ENCODE measurements around the gene ZFPL1. TPM values are rescaled to one million over a fixed set of nuclear protein-coding genes. Genes with fewer than 3 reads are reported as not detected.
A peak's percentile ranks its signal among the peaks of the same experiment; 100 is the strongest.

The ZFPL1 gene
- total RNA-seq, 1 experiment from 2014 or later = 19.0 TPM

- no peak overlapping the region for H2AFZ ChIP-seq (ENCODE audit: low read length)
- H3K27me3 ChIP-seq (ENCODE audit: low read length) = no peaks in the 10 kb centered on the region
- H3K79me2 ChIP-seq (ENCODE audit: low read length) = peaks cover 27% of the 10 kb centered on the region
- H3K4me2 ChIP-seq (ENCODE audit: low read depth, low read length, poor library complexity, severe bottlenecking) = peak overlapping the region; percentile 98
- H3K36me3 ChIP-seq (ENCODE audit: insufficient read depth, low read length) = peaks cover 45% of the 10 kb centered on the region
- peak; percentile 84 for DNase-seq
- no peaks in the 10 kb centered on the region for H3K9me3 ChIP-seq (ENCODE audit: low read length)
- H4K20me1 ChIP-seq (ENCODE audit: insufficient read depth, low read depth, low read length) = peaks cover 34% of the 10 kb centered on the region; the same call in 1 of the 2 replicates
- no peaks in the 10 kb centered on the region for H3K9me2 ChIP-seq (replicated peaks; ENCODE audit: insufficient read depth, low read length)
- H3K27ac ChIP-seq (ENCODE audit: low read length) = peak overlapping the region; percentile 100
- H3K4me3 ChIP-seq (ENCODE audit: low read length) = peak overlapping the region; percentile 91; the same call in 1 of the 2 replicates
- H3K9ac ChIP-seq (ENCODE audit: low read length) = peak overlapping the region; percentile 99
- peaks cover 58% of the 10 kb centered on the region for H3K4me1 ChIP-seq (ENCODE audit: low read length)
Measured at GRCh38 chr11:65129649-65130441, 45.8 kb downstream of the ZFPL1 start.

GRCh38 chr11:65130631-65131416 is 46.8 kb downstream of the ZFPL1 start:
- Histone ChIP-seq H3K9me2 (replicated peaks; ENCODE audit: insufficient read depth, low read length) (no peaks in the 10 kb centered on the region), H2AFZ (ENCODE audit: low read length) (no peak overlapping the region), H3K36me3 (ENCODE audit: insufficient read depth, low read length) (peaks cover 45% of the 10 kb centered on the region), H3K4me2 (ENCODE audit: low read depth, low read length, poor library complexity, severe bottlenecking) (peak overlapping the region; percentile 98), H4K20me1 (ENCODE audit: insufficient read depth, low read depth, low read length) (peaks cover 34% of the 10 kb centered on the region; the same call in 1 of the 2 replicates), H3K9me3 (ENCODE audit: low read length) (no peaks in the 10 kb centered on the region), H3K9ac (ENCODE audit: low read length) (peak overlapping the region; percentile 99), H3K4me3 (ENCODE audit: low read length) (peak overlapping the region; percentile 91), H3K79me2 (ENCODE audit: low read length) (peaks cover 27% of the 10 kb centered on the region), H3K27ac (ENCODE audit: low read length) (peak overlapping the region; percentile 100), H3K4me1 (ENCODE audit: low read length) (peaks cover 65% of the 10 kb centered on the region), H3K27me3 (ENCODE audit: low read length) (no peaks in the 10 kb centered on the region)
- peak; percentile 79 for DNase-seq

- Histone ChIP-seq H3K4me1 (ENCODE audit: low read length) (peaks cover 71% of the 10 kb centered on the region), H3K36me3 (ENCODE audit: insufficient read depth, low read length) (peaks cover 45% of the 10 kb centered on the region), H3K4me2 (ENCODE audit: low read depth, low read length, poor library complexity, severe bottlenecking) (peak overlapping the region; percentile 98), H2AFZ (ENCODE audit: low read length) (no peak overlapping the region), H3K27ac (ENCODE audit: low read length) (peak overlapping the region; percentile 100), H3K4me3 (ENCODE audit: low read length) (peak overlapping the region; percentile 91), H3K9me2 (replicated peaks; ENCODE audit: insufficient read depth, low read length) (no peaks in the 10 kb centered on the region), H3K27me3 (ENCODE audit: low read length) (no peaks in the 10 kb centered on the region), H4K20me1 (ENCODE audit: insufficient read depth, low read depth, low read length) (peaks cover 34% of the 10 kb centered on the region; the same call in 1 of the 2 replicates), H3K9me3 (ENCODE audit: low read length) (no peaks in the 10 kb centered on the region), H3K9ac (ENCODE audit: low read length) (peak overlapping the region; percentile 99), H3K79me2 (ENCODE audit: low read length) (peaks cover 27% of the 10 kb centered on the region)
- DNase-seq = peak; percentile 43
Measured at GRCh38 chr11:65131417-65131776, 47.4 kb downstream of the ZFPL1 start.

- Histone ChIP-seq H3K9me2 (replicated peaks; ENCODE audit: insufficient read depth, low read length) (no peaks in the 10 kb centered on the region), H3K4me2 (ENCODE audit: low read depth, low read length, poor library complexity, severe bottlenecking) (peak overlapping the region; percentile 98), H3K4me3 (ENCODE audit: low read length) (peak overlapping the region; percentile 91), H3K27ac (ENCODE audit: low read length) (peak overlapping the region; percentile 100), H2AFZ (ENCODE audit: low read length) (no peak overlapping the region), H3K79me2 (ENCODE audit: low read length) (peaks cover 27% of the 10 kb centered on the region), H3K36me3 (ENCODE audit: insufficient read depth, low read length) (peaks cover 45% of the 10 kb centered on the region), H3K9ac (ENCODE audit: low read length) (peak overlapping the region; percentile 99), H3K27me3 (ENCODE audit: low read length) (no peaks in the 10 kb centered on the region), H3K9me3 (ENCODE audit: low read length) (no peaks in the 10 kb centered on the region), H4K20me1 (ENCODE audit: insufficient read depth, low read depth, low read length) (peaks cover 34% of the 10 kb centered on the region; the same call in 1 of the 2 replicates), H3K4me1 (ENCODE audit: low read length) (peaks cover 73% of the 10 kb centered on the region)
- no peak for DNase-seq
Measured at GRCh38 chr11:65131895-65132237, 47.8 kb downstream of the ZFPL1 start.

GRCh38 chr11:65132238-65132987 is 48.4 kb downstream of the ZFPL1 start:
- Histone ChIP-seq H3K9me3 (ENCODE audit: low read length) (no peaks in the 10 kb centered on the region), H3K36me3 (ENCODE audit: insufficient read depth, low read length) (peaks cover 43% of the 10 kb centered on the region), H3K4me1 (ENCODE audit: low read length) (peaks cover 70% of the 10 kb centered on the region), H3K9ac (ENCODE audit: low read length) (peak overlapping the region; percentile 99), H3K27ac (ENCODE audit: low read length) (peak overlapping the region; percentile 100), H3K9me2 (replicated peaks; ENCODE audit: insufficient read depth, low read length) (no peaks in the 10 kb centered on the region), H2AFZ (ENCODE audit: low read length) (no peak overlapping the region), H3K79me2 (ENCODE audit: low read length) (peaks cover 27% of the 10 kb centered on the region), H3K4me2 (ENCODE audit: low read depth, low read length, poor library complexity, severe bottlenecking) (peak overlapping the region; percentile 98), H3K4me3 (ENCODE audit: low read length) (peak overlapping the region; percentile 91), H4K20me1 (ENCODE audit: insufficient read depth, low read depth, low read length) (peaks cover 34% of the 10 kb centered on the region; the same call in 1 of the 2 replicates), H3K27me3 (ENCODE audit: low read length) (no peaks in the 10 kb centered on the region)
- peak; percentile 97 for DNase-seq

GRCh38 chr11:65132988-65133700 is 49.1 kb downstream of the ZFPL1 start:
- H3K79me2 ChIP-seq (ENCODE audit: low read length) = peaks cover 27% of the 10 kb centered on the region
- H3K9ac ChIP-seq (ENCODE audit: low read length) = peak overlapping the region; percentile 99
- peaks cover 34% of the 10 kb centered on the region; the same call in 1 of the 2 replicates for H4K20me1 ChIP-seq (ENCODE audit: insufficient read depth, low read depth, low read length)
- peak; percentile 95 for DNase-seq
- H3K4me2 ChIP-seq (ENCODE audit: low read depth, low read length, poor library complexity, severe bottlenecking) = peak overlapping the region; percentile 98
- peaks cover 63% of the 10 kb centered on the region for H3K4me1 ChIP-seq (ENCODE audit: low read length)
- H3K9me2 ChIP-seq (replicated peaks; ENCODE audit: insufficient read depth, low read length) = no peaks in the 10 kb centered on the region
- peak overlapping the region; percentile 91 for H3K4me3 ChIP-seq (ENCODE audit: low read length)
- H3K27me3 ChIP-seq (ENCODE audit: low read length) = no peaks in the 10 kb centered on the region
- H2AFZ ChIP-seq (ENCODE audit: low read length) = no peak overlapping the region
- no peaks in the 10 kb centered on the region for H3K9me3 ChIP-seq (ENCODE audit: low read length)
- peaks cover 36% of the 10 kb centered on the region for H3K36me3 ChIP-seq (ENCODE audit: insufficient read depth, low read length)
- peak overlapping the region; percentile 100 for H3K27ac ChIP-seq (ENCODE audit: low read length)

- Histone ChIP-seq H3K9me2 (replicated peaks; ENCODE audit: insufficient read depth, low read length) (no peaks in the 10 kb centered on the region), H3K27ac (ENCODE audit: low read length) (peak overlapping the region; percentile 100), H4K20me1 (ENCODE audit: insufficient read depth, low read depth, low read length) (peaks cover 34% of the 10 kb centered on the region; the same call in 1 of the 2 replicates), H3K9ac (ENCODE audit: low read length) (peak overlapping the region; percentile 99), H3K27me3 (ENCODE audit: low read length) (no peaks in the 10 kb centered on the region), H3K36me3 (ENCODE audit: insufficient read depth, low read length) (peaks cover 30% of the 10 kb centered on the region), H3K4me2 (ENCODE audit: low read depth, low read length, poor library complexity, severe bottlenecking) (peak overlapping the region; percentile 98), H3K79me2 (ENCODE audit: low read length) (peaks cover 27% of the 10 kb centered on the region), H3K4me1 (ENCODE audit: low read length) (peaks cover 57% of the 10 kb centered on the region), H3K4me3 (ENCODE audit: low read length) (peak overlapping the region; percentile 91), H3K9me3 (ENCODE audit: low read length) (no peaks in the 10 kb centered on the region), H2AFZ (ENCODE audit: low read length) (no peak overlapping the region)
- DNase-seq = peak; percentile 70
Measured at GRCh38 chr11:65133724-65134123, 49.7 kb downstream of the ZFPL1 start.

Measured in Karpas-422 (cell line).